HG03469 (cell line): Measurements from ENCODE around the gene KLC1.

Experiments used
- ATAC-seq: cut with Tn5 transposase; IDR thresholded peaks from one replicate; pipeline ENCODE4 v1.9.1; 2021; ENCODE audit warnings: mild to moderate bottlenecking, moderate library complexity, moderate number of reproducible peaks; ENCODE audit not compliant: unreplicated experiment

The KLC1 gene

DNA sequence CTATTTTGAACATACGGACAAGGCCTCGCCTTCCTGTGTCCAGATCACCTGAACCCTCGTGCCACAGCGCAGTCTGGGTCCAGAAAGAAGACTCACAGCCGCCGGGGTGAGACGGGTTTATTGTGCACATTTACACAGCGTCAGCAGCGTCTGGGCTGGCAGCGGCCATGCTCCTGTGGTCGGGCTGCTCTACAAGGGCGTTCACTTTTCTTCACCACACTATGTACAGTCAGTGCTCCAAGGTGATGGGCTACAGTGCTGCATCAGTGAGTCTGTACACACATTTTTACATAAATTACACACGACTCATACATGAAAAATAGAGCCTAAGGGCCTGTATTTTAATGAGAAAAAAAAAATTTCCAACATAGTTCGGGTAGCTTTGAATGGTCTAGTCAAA lies 104.6 kb downstream of the KLC1 start:
- ATAC-seq = no peak

DNA sequence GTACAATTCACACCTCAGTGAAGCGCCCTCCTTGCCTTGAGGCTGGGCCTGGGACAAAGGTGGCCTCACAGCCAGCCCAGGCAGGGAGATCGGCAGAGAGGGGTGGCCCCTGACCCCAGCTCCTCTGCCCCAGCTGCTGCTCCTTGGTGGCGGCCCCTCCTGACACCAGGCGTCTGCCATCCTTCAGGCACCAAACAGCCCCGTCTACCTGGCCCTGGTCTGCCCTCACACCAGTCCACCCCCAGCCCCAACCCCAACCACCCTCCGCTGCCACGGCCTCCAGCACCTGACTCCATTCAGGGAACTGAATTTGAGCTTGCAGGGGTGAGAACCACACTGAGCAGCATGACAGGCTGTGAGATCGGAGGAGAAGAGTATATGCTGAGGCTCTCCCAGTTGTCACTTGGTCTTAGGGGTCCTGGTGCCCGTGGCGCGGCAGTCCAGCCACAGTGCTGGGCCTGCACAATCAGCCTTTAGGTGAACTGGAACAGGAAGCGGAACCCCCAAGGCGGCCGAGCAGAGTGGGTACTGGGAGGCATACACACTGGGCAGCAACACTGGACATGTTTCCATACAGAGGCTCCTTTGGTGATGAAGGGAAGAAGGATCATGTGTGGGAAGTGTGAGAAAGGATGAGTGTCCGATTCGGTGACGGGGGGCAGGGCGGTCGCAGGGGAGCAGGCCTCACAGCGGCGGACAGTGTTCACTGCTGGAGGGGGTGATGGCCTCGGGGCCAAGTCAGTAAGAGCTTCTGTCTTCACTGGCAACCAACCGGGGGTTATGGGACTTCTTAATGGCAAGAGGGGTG lies 105.3 kb downstream of the KLC1 start:
- no peak for ATAC-seq

DNA sequence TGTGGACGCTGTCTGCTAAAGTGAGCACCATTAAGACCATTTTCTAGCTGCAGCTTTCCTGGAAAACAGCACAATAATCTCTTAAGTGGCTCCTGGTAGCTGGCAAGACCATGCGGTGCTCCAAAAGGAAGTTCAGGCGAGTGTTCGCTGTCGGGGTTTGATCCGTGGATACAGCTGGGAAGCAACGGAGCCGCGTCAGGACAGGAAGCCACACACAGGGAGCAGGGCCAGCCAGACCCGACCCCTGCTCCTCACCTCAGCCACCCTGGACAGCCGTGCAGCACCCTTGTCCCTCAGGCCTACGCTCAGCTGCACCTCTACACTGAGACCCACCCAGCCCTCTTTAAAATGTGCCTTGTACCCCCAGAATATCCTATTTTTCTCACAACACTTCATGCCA lies 106.0 kb downstream of the KLC1 start:
- ATAC-seq = no peak

DNA sequence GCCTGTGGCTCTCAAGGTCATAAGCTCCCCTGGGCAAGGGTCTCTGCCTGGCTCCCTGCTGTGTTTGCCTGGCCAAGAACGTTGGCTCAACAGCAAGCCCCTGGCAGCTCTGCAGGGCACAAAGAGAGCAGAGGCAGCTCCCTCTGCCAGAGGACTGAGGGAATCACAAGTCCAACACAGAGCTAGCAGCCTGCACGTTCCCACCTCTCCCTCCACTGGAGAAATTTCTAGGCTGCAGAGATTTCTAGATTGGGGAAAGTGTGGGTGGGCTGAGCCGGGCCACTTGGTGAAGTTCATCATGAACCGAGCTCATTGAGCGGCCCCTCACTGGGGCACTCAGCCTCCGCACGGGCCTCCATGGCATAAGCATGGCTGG lies 106.4 kb downstream of the KLC1 start:
- ATAC-seq = no peak

DNA sequence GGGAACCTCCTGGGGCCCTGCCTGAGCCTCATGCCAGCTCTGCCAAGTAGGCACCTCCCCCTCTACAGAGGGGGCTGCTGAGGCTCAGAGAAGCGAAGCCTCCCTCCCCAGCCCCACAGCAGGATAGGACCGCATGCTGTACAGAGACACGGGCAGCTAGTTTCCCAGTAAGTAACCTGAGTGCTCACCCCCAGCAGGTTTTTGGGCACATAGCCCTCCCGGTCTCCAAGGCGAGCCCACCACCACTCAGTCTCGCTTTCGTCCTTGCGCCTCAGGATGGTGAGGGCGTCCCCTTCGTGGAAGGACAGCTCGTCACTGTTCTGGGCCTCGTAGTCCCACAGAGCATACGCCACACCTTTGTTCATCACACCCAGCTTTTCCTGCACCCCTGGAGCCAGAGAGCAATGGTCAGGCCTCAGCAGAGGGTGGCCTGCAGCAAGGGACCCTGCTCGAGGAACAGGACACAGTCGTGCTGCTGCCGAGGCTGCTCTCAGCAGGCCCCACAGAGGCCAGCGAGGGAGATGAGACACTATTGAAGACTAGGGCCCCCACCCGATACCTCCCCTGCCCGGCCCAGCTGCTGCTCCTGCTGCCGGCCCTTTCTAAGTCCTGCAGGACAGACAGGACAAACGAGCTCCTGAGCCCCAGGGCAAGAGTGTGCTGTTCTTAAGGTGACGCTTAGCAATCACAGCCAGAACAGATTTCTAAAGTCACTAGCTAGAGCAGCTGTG lies 107.0 kb downstream of the KLC1 start:
- ATAC-seq = no peak

DNA sequence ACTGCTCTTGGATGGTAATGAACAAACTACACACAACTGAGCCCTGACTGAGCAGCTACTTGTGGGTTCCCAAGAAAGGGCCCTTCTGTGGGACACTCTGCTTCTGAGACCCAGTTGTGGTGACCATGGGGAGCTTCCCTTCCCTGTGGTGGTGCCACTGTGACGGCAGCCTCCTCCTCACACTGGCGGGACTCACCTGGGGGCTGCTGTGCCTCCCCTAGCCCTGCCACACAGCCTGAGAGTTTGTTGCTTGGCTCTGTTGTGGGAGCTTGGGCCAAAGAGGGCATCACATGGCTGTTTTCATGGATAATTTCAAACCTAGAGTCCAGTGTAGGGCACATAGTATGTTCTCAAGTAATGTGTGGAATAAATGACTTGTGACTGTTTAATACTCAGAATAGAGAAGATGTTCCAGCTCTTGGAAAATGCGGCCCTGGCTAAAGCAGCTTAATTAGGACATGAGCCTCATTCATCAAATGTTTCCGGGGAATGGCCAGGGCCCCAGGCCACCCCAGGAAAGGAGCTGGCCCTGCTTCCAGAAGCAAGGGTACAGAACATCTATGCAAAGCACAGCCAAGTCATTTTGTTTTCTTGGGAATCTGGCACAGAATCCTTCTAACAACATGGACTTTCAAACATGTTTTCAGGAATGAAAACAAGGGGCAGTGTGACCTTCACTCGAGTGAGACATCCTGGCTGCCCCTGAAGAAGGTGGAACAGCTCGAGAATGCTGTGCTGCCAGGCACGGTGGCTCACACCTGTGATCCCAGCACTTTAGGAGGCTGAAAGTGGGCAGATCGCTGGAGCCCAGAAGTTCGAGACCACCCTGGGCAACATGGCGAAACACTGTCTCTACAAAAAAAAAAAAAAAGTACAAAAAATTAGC lies 107.8 kb downstream of the KLC1 start:
- ATAC-seq = no peak

DNA sequence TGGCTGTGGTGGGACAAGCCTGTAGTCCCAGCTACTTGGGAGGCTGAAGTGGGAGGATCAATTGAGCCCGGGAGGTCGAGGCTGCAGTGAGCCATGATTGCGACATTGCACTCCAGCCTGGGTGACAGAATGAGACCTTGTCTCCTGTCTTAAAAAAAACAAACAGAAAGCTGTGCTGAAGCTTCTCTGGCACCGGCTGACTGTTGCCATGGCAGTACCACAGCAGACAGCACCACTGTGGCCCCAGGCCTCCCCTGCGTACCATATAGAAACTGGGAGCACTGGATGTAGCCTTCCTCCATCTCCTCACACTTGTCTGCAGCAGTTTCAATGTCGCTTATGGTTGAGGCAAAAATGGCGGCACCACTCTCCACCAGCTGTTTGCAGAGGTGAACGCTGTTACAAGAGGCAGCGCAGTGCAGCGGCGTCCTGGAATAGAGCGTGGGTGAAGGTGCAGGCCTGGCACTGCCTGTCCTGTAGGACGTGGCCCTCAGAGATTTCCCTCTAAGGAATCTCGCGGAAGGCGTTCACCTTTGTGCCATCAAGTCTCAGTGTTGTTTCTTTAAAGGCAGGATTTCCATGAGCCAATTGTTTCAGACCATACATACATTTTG lies 108.5 kb downstream of the KLC1 start:
- no peak for ATAC-seq

DNA sequence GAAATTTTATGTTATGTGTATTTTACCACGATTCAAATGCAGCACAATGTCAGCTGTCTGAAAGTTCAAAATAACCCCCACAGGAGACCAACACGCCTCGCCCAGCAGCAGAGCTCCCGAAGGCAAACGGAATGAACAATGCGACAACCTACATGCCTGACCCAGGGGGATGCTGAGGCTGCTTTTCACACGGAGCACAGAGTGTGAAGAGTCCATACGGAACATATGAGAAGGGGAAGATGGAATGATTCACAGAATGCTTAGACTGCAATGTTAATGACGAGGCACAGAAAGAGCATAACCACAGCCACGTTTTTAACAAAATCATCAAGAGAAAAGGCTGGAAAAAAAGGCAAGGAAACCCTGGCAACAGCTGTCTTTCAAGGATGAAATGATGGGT lies 109.2 kb downstream of the KLC1 start:
- ATAC-seq = no peak

DNA sequence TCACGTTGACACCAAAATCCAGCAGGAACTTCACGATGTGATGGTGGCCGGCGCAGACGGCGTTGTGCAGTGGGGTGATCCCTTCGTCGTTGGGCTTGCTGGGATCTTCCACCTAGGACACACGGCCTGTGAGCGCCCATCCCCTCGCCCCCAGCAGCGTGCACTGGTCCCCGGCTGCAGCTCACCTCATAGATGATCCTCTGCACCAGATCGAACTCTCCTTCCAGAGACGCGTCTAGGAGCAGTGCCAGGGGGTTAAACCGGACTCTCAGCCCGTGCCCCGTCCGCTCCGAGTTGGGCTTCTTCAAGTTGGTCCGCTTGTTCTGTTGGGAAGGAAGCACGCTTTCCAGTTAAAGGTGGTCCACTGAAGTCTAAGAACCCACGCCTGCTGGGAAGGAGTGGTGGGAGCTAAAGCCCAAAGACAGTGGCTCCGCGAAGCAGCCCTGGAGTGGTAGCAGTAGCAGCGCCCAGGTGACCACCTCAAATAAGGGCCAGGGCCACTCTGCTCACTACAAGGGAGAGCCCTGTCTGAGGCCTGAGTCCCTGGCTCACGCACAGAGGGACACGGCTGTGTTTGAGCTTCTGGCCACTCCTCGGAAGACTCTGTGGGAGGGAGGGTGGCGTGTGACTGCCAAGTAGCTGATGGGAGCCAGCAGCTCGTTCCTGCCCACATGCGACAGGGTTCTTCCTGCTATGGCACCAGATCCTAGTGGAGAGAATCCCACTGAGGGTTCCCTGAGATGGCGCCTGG lies 109.9 kb downstream of the KLC1 start:
- ATAC-seq = no peak

DNA sequence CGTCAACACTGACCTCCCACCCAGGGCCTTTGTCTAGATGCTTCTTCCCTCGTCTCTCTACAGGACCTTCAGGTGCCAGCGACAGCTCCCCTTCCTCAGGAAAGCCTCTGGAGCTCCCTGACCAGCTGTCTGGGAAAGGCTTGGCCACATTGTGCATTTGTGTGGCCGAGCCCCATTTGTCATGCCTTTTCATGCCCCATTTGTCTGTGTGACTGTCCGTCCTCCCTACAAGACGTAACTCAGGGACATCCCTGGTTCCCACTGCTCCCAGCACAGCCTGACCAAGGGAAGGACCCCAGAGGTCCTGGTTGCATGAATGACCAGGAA lies 110.4 kb downstream of the KLC1 start:
- ATAC-seq = no peak

DNA sequence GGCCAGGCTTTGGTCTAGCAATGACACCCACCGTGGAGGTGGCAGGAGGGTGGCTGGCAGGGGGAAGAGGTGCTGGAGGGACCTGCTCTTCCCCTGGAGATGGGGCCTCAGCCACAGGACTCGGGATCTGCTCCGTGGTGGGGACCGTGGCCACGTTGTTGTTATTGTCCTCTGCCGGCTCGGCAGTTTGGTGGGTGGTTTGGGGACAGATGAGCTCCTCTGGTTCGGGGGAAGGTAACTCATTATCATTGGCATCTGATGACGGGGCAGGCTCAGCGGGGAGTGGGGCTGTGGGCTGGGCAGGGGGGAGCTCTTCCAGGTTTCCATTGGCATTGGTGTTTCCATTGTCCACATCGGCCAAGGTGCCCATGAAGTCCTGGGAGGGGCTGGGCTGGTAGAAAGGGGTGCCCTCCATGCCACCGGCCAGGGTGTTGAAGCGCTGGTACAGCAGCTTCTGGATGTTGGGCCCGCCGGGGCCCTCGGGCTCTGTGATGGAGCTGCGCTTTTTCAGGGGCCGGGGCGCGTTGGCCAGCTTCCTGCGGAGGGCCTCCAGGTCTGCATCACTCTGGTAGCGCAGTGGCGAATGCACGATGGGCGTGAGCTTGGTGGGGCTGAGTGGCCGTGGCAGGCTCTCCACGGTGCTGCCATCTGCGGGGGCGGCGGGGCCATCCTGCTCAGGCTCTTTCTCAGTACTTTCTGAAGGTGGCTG lies 110.9 kb downstream of the KLC1 start:
- no peak for ATAC-seq

DNA sequence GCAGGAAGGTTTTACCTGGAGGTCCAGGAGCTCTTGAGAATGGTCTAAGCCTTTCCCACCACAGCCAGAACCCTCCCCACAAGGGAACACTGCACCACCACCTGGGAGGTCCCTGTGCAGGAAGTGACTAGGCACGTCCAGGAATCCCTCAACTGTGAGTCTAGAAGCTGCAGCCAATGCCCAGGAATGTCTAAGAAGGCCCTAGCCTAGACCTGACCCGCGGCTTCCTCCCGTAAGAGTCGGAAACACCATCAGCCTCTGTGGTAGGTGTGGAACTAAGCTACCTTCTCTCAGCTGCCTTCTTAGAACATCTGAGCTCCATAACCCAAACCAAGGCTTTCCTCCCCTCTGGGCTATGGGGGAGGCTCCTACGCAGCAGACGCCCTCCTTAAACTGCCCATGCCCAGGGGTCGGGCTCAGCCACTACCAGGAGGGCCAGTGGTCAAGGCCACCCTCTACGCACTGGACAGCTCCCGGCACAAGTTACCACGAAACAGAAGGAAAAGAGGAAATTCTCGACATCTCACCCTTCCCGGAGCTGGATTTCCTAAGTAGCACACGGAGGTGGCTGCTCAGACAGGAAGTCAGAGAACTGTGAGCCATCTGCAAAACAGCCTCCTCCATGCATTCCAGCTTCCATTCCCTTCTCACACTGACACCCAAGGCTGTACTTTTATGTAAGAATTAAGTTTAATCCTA lies 112.1 kb downstream of the KLC1 start:
- no peak for ATAC-seq

DNA sequence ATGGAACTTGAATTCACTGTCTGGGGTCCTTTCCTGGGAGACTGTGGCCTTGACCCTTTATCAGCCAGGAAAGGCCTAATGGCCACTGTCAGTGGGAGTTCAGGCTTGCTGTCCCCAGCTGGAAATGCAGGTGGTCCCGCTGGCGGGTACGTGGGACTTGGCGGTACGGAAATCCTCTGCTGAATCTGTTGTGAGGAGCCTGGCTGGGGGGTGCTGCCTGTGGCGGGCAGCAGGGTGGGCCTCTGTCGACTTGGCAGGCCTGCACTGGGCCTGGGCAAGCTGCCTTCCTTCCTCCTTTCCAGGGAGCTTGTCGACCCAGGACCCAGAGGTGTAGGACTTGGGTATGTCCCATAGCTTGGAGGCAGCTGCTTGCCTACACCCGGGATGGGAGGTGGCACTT lies 112.9 kb downstream of the KLC1 start:
- ATAC-seq = no peak

DNA sequence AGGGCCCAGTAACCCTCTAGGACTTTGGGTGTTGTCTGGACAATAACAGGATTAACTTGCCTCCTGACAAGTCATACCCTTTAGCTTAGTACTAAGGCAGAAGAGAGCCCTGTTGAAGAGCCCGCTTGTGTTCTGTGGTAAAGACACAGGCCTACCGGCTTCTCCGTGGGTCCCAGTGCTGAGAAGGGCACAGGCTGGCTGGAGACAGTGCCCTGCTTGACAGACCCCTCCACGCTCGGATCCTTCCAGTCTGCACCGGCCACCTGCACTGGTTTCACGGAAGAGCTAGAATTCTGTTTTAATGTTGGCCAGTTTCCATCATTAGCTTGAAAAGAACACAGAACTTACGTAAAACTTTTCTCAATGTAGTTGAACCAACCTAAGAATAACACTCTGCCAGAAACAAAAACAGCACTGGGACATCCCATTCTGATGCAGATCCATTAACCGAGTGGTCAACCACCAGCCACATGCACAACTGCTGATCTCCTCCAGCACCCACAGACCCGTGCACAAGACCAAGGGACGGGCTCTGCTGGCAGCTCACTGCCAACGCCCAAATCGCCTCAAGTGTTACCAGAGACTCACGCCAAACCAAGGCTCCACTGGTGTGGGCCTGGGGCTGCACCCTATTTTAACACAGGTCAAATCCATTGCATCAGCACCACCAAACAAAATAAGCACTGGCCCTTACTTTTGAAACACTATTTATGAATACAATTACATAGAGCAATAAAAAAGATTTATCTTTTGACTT lies 113.7 kb downstream of the KLC1 start:
- no peak for ATAC-seq

DNA sequence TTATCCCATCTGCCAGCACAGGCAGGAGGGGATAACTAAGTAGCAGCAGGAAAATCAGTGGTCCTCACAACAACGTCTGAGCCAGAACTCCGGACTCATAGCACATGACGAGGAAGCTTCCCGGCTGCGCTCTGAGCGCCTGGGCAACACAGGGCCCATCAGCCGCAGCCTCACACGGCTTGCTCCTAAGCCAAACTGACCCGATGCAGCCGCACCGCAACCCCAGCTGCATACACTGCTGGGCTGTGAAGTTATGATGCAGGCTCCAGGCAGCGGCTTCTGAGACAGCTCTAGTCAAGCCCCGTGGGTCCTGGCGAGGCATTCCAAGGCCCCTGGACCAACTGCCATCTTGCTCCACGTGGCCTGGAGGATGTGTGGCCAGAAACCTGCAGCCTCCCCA lies 114.7 kb downstream of the KLC1 start:
- no peak for ATAC-seq

DNA sequence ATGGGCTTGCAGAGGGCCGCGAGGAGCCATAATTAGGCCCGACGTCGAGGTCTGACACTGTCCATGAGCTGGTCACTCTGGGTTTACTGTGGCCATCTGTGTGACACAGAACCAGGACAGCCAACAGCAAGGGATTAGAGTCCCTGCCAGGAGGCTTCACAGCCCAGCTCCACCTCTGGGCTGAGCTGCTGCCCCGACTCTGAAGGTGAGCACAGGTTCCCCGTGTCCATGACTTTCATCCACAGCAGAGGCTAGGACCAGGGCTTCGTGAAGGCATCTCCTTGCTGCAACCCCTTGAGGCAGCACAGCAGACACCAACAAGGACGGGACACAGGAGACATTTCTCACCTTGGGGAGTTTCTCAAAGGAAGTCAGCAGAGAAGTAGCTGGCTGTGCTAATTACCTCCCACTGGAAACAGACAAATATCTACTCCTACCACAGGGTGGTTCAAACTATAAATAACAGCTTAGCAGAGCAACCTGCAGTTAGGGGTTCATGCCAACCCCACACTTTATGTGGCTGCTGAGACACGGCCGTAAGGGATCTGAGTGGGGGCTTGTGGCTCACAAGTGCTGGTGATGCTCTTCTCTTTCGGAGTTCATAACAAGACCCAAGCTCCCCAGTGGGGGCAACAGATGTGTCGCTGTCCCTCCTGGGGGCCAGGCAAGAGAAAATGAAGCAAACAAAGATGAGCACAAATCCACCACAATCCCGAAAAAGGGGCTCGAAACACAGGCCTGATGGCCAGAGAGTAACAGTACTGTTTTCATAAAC lies 115.8 kb downstream of the KLC1 start:
- no peak for ATAC-seq

DNA sequence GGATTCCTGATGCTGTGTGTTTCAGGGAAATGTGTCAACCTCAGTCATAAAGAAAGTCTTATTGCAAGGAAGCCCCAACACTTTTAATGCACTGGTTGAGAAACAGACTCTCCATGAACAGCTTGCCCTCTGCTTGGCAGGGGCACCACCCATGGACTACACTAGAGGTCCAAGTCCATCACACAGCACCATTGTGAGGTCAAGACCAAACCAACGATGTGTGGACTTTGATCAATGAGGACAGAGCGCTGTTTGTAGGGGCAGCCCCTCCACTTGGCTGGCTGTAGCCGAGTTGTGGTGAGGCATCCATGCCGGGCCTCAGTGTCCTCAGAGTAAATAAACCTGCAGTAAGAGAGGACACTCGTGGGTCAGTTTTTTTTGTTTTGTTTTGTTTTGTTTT lies 116.4 kb downstream of the KLC1 start:
- no peak for ATAC-seq

DNA sequence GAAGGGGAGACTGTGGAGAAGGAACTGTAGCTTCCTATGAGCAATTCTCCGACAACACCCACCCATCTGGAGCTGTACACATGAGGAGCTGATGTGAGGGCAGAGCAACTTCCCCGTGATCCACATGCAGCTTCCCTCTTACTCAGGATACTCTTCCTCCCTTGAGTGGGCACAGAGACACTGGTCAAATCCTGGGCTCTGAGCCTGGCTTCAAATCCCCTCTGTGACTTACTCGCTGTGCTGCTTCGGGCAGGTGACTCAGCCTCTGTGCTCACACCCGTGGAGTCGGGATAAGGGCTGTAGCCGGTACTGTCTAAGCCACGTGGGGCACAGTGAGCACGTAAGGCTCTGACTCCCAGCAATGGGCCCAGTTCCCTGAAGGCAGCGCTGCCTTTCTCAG lies 117.7 kb downstream of the KLC1 start:
- no peak for ATAC-seq
